ENCODE data around the gene CLP1. TPM values are rescaled to one million over a fixed set of nuclear protein-coding genes. Genes with fewer than 3 reads are reported as not detected.

Gene CLP1
- total RNA-seq, 1 donor: 19.0 TPM

GRCh38 chr11:57658023-57658361 lies 430 bp downstream of the CLP1 start:
- no peak for TF ChIP-seq CTCF (IDR thresholded peaks at IDR 0.05; ENCODE audit: insufficient read depth, low read depth, low read length)
- H3K4me3 ChIP-seq (ENCODE audit: low read depth, low read length): peak overlapping the region; percentile 87
- DNase-seq (ENCODE audit: low read depth): no peak

GRCh38 chr11:57659669-57660068 lies 2.1 kb downstream of the CLP1 start:
- TF ChIP-seq CTCF (IDR thresholded peaks at IDR 0.05; ENCODE audit: insufficient read depth, low read depth, low read length): no peak
- DNase-seq (ENCODE audit: low read depth): no peak
- no peak overlapping the region for H3K4me3 ChIP-seq (ENCODE audit: low read depth, low read length)

GRCh38 chr11:57662893-57663292 lies 5.3 kb downstream of the CLP1 start:
- no peak overlapping the region for H3K4me3 ChIP-seq (ENCODE audit: low read depth, low read length)
- DNase-seq (ENCODE audit: low read depth): no peak
- peak; percentile 5 for TF ChIP-seq CTCF (IDR thresholded peaks at IDR 0.05; ENCODE audit: insufficient read depth, low read depth, low read length)

GRCh38 chr11:57663975-57664374 lies 6.4 kb downstream of the CLP1 start:
- no peak for TF ChIP-seq CTCF (IDR thresholded peaks at IDR 0.05; ENCODE audit: insufficient read depth, low read depth, low read length)
- no peak overlapping the region for H3K4me3 ChIP-seq (ENCODE audit: low read depth, low read length)
- DNase-seq (ENCODE audit: low read depth): no peak

- peak overlapping the region; percentile 98 for H3K4me3 ChIP-seq (ENCODE audit: low read depth, low read length)
- TF ChIP-seq CTCF (IDR thresholded peaks at IDR 0.05; ENCODE audit: insufficient read depth, low read depth, low read length): no peak
- peak; percentile 99 for DNase-seq (ENCODE audit: low read depth)
These were observed 9.7 kb downstream of the CLP1 start for GRCh38 chr11:57667117-57667735.

- DNase-seq (ENCODE audit: low read depth): peak; percentile 100
- peak within 1 kb of the TSS; percentile 98 for H3K4me3 ChIP-seq (ENCODE audit: low read depth, low read length)
- peak; percentile 35 for TF ChIP-seq CTCF (IDR thresholded peaks at IDR 0.05; ENCODE audit: insufficient read depth, low read depth, low read length)
These were observed 10.3 kb downstream of the CLP1 start, which contains the start of gene ZDHHC5 for GRCh38 chr11:57667736-57668433. ZDHHC5 (plus strand) TSS chr11:57668114; CDS start chr11:57673091, 4,977 bp downstream.

Measured in fibroblast of villous mesenchyme (primary cell).